ENCODE measurements around the gene EHMT1.

The EHMT1 gene

DNA sequence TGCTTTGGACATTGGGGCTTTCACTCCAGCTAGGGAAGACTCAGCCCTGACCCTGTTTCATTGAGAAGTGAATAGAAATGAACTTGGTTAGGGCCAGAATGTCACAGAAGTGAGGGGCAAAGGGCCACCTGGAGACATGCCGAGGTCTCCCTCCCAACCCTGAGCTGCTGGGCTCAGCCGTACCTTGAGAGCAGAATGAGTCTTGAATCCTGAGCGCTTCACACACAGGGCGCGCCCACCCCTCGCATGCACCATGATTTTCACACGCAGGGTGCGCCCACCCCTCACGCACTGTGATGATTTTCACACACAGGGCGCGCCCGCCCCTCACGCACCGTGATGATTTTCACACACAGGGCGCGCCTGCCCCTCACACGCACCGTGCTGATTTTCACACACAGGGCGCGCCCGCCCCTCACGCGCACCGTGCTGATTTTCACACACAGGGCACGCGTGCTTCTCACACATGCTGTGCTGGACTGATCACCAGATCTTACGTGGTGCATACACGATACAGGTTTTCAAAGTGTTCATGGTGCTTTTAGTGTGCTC is 99.0 kb downstream of the EHMT1 start:
- Histone ChIP-seq H3K9ac (no peak overlapping the region), H4K20me1 (ENCODE audit: insufficient read depth) (no peaks in the 10 kb centered on the region), H3K4me1 (ENCODE audit: low read depth, poor library complexity, severe bottlenecking) (no peaks in the 10 kb centered on the region), H3K79me2 (ENCODE audit: insufficient read depth, low read depth) (no peaks in the 10 kb centered on the region; the same call in 1 of the 2 replicates), H3K27me3 (ENCODE audit: insufficient read depth, low read depth) (no peaks in the 10 kb centered on the region), H3K4me2 (no peak overlapping the region), H3K27ac (no peak overlapping the region), H3K36me3 (ENCODE audit: insufficient read depth) (no peaks in the 10 kb centered on the region; the same call in 1 of the 2 replicates), H2AFZ (ENCODE audit: low read depth) (no peak overlapping the region), H3K4me3 (IDR thresholded peaks at IDR 0.05; ENCODE audit: insufficient read depth, low read depth, low read length) (no peak overlapping the region)
- TF ChIP-seq CTCF (conservative IDR thresholded peaks at IDR 0.05; ENCODE audit: low read depth, low read length) = no peak

DNA sequence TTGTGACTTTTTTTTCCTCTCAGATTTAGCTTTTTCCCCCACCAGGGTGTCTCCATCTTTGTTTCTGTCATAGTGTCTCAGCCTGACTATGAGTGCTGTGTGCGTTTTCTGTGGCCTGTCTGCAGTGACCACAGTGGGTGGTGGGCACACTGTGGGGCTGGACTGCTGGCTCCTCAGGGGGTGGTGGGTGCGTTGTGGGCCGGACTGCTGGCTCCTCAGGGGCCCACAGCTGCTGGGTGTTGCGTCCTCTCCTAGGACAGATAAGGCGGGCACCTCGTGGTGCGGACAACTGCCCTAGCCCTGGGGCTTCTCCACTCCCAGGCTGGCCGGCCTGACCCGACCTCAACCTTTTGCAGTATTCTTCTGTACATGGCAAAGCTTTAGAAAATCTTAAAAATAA is 100.4 kb downstream of the EHMT1 start:
- H3K36me3 ChIP-seq (ENCODE audit: insufficient read depth) = no peaks in the 10 kb centered on the region; the same call in 1 of the 2 replicates
- H3K27ac ChIP-seq = no peak overlapping the region
- H3K9ac ChIP-seq = no peak overlapping the region
- no peak overlapping the region for H2AFZ ChIP-seq (ENCODE audit: low read depth)
- no peak overlapping the region for H3K4me3 ChIP-seq (IDR thresholded peaks at IDR 0.05; ENCODE audit: insufficient read depth, low read depth, low read length)
- TF ChIP-seq CTCF (conservative IDR thresholded peaks at IDR 0.05; ENCODE audit: low read depth, low read length) = no peak
- no peaks in the 10 kb centered on the region for H3K27me3 ChIP-seq (ENCODE audit: insufficient read depth, low read depth)
- H3K79me2 ChIP-seq (ENCODE audit: insufficient read depth, low read depth) = no peaks in the 10 kb centered on the region; the same call in 1 of the 2 replicates
- H3K4me1 ChIP-seq (ENCODE audit: low read depth, poor library complexity, severe bottlenecking) = no peaks in the 10 kb centered on the region
- no peak overlapping the region for H3K4me2 ChIP-seq
- H4K20me1 ChIP-seq (ENCODE audit: insufficient read depth) = no peaks in the 10 kb centered on the region

GRCh38 chr9:137720571-137721110 is 101.8 kb downstream of the EHMT1 start:
- H3K4me1 ChIP-seq (ENCODE audit: low read depth, poor library complexity, severe bottlenecking) = no peaks in the 10 kb centered on the region
- no peak for TF ChIP-seq CTCF (conservative IDR thresholded peaks at IDR 0.05; ENCODE audit: low read depth, low read length)
- no peak overlapping the region for H3K4me2 ChIP-seq
- H2AFZ ChIP-seq (ENCODE audit: low read depth) = no peak overlapping the region
- no peaks in the 10 kb centered on the region for H4K20me1 ChIP-seq (ENCODE audit: insufficient read depth)
- H3K79me2 ChIP-seq (ENCODE audit: insufficient read depth, low read depth) = no peaks in the 10 kb centered on the region; the same call in 1 of the 2 replicates
- no peaks in the 10 kb centered on the region for H3K27me3 ChIP-seq (ENCODE audit: insufficient read depth, low read depth)
- H3K9ac ChIP-seq = no peak overlapping the region
- no peak overlapping the region for H3K27ac ChIP-seq
- H3K4me3 ChIP-seq (IDR thresholded peaks at IDR 0.05; ENCODE audit: insufficient read depth, low read depth, low read length) = no peak overlapping the region
- no peaks in the 10 kb centered on the region for H3K36me3 ChIP-seq (ENCODE audit: insufficient read depth)

DNA sequence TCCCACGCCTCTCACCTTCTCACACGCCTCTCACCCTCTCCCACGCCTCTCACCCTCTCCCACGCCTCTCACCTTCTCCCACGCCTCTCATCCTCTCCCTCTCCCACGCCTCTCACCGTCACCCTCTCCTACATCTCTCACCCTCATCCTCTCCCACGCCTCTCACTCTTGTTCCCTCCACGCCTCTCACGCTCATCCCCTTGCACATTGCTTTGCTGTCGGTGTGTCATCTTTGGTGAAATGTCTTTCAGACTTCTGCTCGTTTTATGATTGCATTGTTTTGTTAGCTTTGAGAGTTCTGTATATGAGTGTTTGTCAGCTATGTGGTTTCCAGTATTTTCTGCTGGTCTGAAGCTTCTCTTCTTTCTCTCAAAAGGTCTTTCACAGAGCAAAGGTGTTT is 102.7 kb downstream of the EHMT1 start:
- no peak for TF ChIP-seq CTCF (conservative IDR thresholded peaks at IDR 0.05; ENCODE audit: low read depth, low read length)
- H2AFZ ChIP-seq (ENCODE audit: low read depth) = no peak overlapping the region
- no peaks in the 10 kb centered on the region for H3K4me1 ChIP-seq (ENCODE audit: low read depth, poor library complexity, severe bottlenecking)
- no peaks in the 10 kb centered on the region for H4K20me1 ChIP-seq (ENCODE audit: insufficient read depth)
- H3K4me2 ChIP-seq = no peak overlapping the region
- no peaks in the 10 kb centered on the region for H3K36me3 ChIP-seq (ENCODE audit: insufficient read depth)
- H3K27me3 ChIP-seq (ENCODE audit: insufficient read depth, low read depth) = no peaks in the 10 kb centered on the region
- H3K27ac ChIP-seq = no peak overlapping the region
- no peaks in the 10 kb centered on the region; the same call in 1 of the 2 replicates for H3K79me2 ChIP-seq (ENCODE audit: insufficient read depth, low read depth)
- H3K4me3 ChIP-seq (IDR thresholded peaks at IDR 0.05; ENCODE audit: insufficient read depth, low read depth, low read length) = no peak overlapping the region
- no peak overlapping the region for H3K9ac ChIP-seq

Data from KMS-11 (cell line).